ENCODE data around the gene CD109.

GRCh38 chr6:73790574-73790973, 94.6 kb downstream of the CD109 start:
- TF ChIP-seq SIN3A (IDR thresholded peaks at IDR 0.05; ENCODE audit: borderline replicate concordance, insufficient read depth, low read depth, low read length), result no peak
- no peak for TF ChIP-seq POLR2AphosphoS5 (IDR thresholded peaks at IDR 0.05; ENCODE audit: low read depth, low read length)

Data from Panc1 (cell line).